Smooth muscle cell (in vitro differentiated cells): ENCODE data around the gene IL1RL2. TPM values are rescaled to one million over a fixed set of nuclear protein-coding genes. Genes with fewer than 3 reads are reported as not detected.

ENCODE experiments used
- DNase-seq: peaks from one replicate; lab custom pipeline; 2025; ENCODE audit not compliant: unreplicated experiment; lab: John Stamatoyannopoulos, UW
- H2AFZ ChIP-seq: fragments of 200-600 bp; sonication (generic); 2 replicates; pipeline ENCODE4 v1.6.0; 2016; ENCODE audit warnings: antibody characterized with exemption, low read depth, mild to moderate bottlenecking
- H3F3A ChIP-seq: fragments of 200-600 bp; sonication (generic); 2 replicates; pipeline ENCODE4 v1.6.0; 2017; ENCODE audit warnings: antibody characterized with exemption, low read depth
- H3K27ac ChIP-seq: fragments of 200-600 bp; sonication (generic); 2 replicates; pipeline ENCODE4 v1.5.1; 2016; ENCODE audit warnings: low read depth, mild to moderate bottlenecking
- H3K27me3 ChIP-seq: fragments of 200-600 bp; sonication (generic); 2 replicates; pipeline ENCODE4 v1.6.1; 2016; ENCODE audit warnings: low read depth, mild to moderate bottlenecking
- H3K36me3 ChIP-seq: fragments of 200-600 bp; sonication (generic); 2 replicates; pipeline ENCODE4 v1.5.1; 2016; ENCODE audit warnings: low read depth
- H3K4me1 ChIP-seq: fragments of 200-600 bp; sonication (generic); 2 replicates; pipeline ENCODE4 v1.5.1; 2016; ENCODE audit warnings: low read depth
- H3K4me2 ChIP-seq: fragments of 200-600 bp; sonication (generic); 2 replicates; pipeline ENCODE4 v1.6.0; 2016; ENCODE audit warnings: mild to moderate bottlenecking
- H3K4me3 ChIP-seq: fragments of 200-600 bp; sonication (generic); 2 replicates; pipeline ENCODE4 v1.5.1; 2016; ENCODE audit warnings: mild to moderate bottlenecking
- H3K79me2 ChIP-seq: fragments of 200-600 bp; sonication (generic); 2 replicates; pipeline ENCODE4 v1.6.0; 2016; ENCODE audit warnings: low read depth, mild to moderate bottlenecking
- H3K9ac ChIP-seq: fragments of 200-600 bp; sonication (generic); 2 replicates; pipeline ENCODE4 v1.6.0; 2016; ENCODE audit warnings: low read depth
- H3K9me3 ChIP-seq: fragments of 200-600 bp; sonication (generic); replicated peaks from 2 replicates; pipeline ENCODE4 v1.5.1; 2016; ENCODE audit warnings: low read depth
- H4K20me1 ChIP-seq: fragments of 200-600 bp; sonication (generic); 2 replicates; pipeline ENCODE4 v1.6.0; 2016; ENCODE audit warnings: low read depth
- WGBS: methylation state at CpG from one replicate; pipeline ENCODE4 v1.1.7; 2016; ENCODE audit warnings: low lambda C conversion rate; 5-methylcytosine and 5-hydroxymethylcytosine counted together
- polyA plus RNA-seq: library from polyadenylated mRNA; unstranded; fragments of >200 nt; fragmentation: Nextera tagmentation; extraction: Ambion mirVana; gene quantifications from 2 replicates; pipeline ENCODE4 v1.2.1, GENCODE V29; 2016
- total RNA-seq: library from RNA; depleted of rRNA; stranded (reverse); fragments of >200 nt; gene quantifications from 2 replicates; pipeline ENCODE4 v1.2.3, GENCODE V29; 2014
- TF ChIP-seq, protein P1 (sequence below): fragments of 200-600 bp; sonication (generic); IDR thresholded peaks from 2 replicates; pipeline ENCODE4 v1.5.1; 2017; ENCODE audit warnings: borderline replicate concordance, mild to moderate bottlenecking, antibody characterized with exemption; ENCODE audit not compliant: insufficient read depth, poor library complexity, severe bottlenecking

IL1RL2 gene
- total and polyA plus RNA-seq, 2 experiments from 2014 or later, result 0.10 to 0.13 TPM

DNA sequence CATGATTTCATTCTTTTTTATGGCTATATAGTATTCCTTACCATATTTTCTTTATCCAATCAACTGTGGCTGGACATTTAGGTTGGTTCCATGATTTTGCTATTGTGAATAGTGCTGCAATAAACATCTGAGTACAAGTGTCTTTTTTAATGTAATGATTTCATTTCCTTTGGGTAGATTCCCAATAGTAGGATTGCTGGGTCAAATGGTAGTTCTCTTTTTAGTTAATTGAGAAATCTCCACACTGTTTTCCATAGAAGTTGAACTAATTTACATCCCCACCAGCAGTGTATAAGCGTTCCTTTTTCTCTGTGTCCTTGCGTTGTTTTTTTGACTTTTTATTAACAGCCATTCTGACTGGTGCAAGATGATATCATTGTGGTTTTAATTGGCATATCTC, 65.4 kb downstream of the IL1RL2 start:
- H3F3A ChIP-seq, result peaks cover 7% of the 10 kb centered on the region
- no peak overlapping the region for H3K9ac ChIP-seq
- H3K9me3 ChIP-seq, result no peaks in the 10 kb centered on the region
- H3K4me1 ChIP-seq, result no peaks in the 10 kb centered on the region
- no peaks in the 10 kb centered on the region for H4K20me1 ChIP-seq
- no peak overlapping the region for H2AFZ ChIP-seq
- no peaks in the 10 kb centered on the region for H3K36me3 ChIP-seq
- H3K27ac ChIP-seq, result no peak overlapping the region
- 100% methylated on average over 2 of the region's 2 CpGs for WGBS
- TF ChIP-seq, protein P1, sequence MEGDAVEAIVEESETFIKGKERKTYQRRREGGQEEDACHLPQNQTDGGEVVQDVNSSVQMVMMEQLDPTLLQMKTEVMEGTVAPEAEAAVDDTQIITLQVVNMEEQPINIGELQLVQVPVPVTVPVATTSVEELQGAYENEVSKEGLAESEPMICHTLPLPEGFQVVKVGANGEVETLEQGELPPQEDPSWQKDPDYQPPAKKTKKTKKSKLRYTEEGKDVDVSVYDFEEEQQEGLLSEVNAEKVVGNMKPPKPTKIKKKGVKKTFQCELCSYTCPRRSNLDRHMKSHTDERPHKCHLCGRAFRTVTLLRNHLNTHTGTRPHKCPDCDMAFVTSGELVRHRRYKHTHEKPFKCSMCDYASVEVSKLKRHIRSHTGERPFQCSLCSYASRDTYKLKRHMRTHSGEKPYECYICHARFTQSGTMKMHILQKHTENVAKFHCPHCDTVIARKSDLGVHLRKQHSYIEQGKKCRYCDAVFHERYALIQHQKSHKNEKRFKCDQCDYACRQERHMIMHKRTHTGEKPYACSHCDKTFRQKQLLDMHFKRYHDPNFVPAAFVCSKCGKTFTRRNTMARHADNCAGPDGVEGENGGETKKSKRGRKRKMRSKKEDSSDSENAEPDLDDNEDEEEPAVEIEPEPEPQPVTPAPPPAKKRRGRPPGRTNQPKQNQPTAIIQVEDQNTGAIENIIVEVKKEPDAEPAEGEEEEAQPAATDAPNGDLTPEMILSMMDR, result no peak
- H3K27me3 ChIP-seq, result no peaks in the 10 kb centered on the region
- no peak for DNase-seq
- no peak overlapping the region for H3K4me2 ChIP-seq
- no peak overlapping the region for H3K4me3 ChIP-seq
- H3K79me2 ChIP-seq, result no peaks in the 10 kb centered on the region

DNA sequence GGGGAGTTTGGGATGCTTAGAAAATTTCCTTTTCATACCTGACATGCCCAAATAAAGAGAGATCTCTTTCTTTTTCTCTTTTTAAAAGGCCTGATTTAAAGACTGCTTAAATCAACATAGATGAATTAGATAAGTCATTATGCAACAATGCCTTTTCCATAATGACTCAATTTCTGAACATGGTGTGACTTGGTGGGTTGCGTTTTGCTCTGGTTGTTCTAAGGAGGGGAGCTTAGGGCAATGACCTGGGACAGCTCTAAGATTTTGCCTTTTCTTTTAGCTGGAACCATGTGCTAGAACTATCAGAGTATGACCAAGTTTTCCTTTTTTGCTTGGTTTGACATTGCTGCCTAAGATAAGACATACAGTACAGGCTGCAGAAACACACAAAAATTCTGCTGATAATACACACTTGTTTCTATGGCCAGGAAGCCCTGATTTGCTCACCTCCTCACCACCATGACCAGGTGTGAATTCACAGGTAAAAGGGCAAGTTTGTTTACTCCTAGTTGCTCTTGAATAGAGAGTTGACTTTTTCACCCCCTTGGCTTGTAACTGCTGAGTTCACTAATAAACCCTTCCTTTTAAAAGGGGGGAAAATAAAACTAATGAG, 66.4 kb downstream of the IL1RL2 start:
- no peak for DNase-seq
- no peak overlapping the region for H3K4me2 ChIP-seq
- 84% methylated on average over 1 of the region's 1 CpG for WGBS
- no peaks in the 10 kb centered on the region for H3K79me2 ChIP-seq
- no peak overlapping the region for H3K4me3 ChIP-seq
- no peaks in the 10 kb centered on the region for H3K9me3 ChIP-seq
- H3K4me1 ChIP-seq, result no peaks in the 10 kb centered on the region
- no peak overlapping the region for H2AFZ ChIP-seq
- no peaks in the 10 kb centered on the region for H3K36me3 ChIP-seq
- no peaks in the 10 kb centered on the region for H3K27me3 ChIP-seq
- no peaks in the 10 kb centered on the region for H4K20me1 ChIP-seq
- H3K27ac ChIP-seq, result no peak overlapping the region
- TF ChIP-seq, protein P1, result no peak
- no peak overlapping the region for H3K9ac ChIP-seq
- H3F3A ChIP-seq, result peaks cover 7% of the 10 kb centered on the region

DNA sequence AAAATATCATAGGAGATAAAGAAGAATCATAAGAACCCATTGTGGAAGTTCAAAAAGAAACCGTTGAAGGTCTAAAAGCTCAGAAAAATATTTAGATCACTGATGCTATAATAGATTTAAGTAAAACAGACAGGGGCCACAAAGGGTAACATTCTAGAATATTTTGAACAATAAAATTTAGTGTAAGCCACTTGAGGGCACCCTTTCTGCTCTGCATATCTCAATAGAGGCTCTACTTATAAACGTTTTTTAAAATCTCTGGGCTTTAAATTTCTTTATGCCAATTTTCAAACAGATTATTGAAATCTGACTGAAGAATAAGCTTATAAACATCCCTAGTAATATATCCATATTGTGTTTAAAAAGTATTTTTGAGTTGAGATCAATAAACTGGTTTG, 66.9 kb downstream of the IL1RL2 start:
- no peak overlapping the region for H3K9ac ChIP-seq
- H3K79me2 ChIP-seq, result no peaks in the 10 kb centered on the region
- DNase-seq, result no peak
- TF ChIP-seq, protein P1, result no peak
- H4K20me1 ChIP-seq, result no peaks in the 10 kb centered on the region
- H3K4me1 ChIP-seq, result no peaks in the 10 kb centered on the region
- H3K9me3 ChIP-seq, result no peaks in the 10 kb centered on the region
- no peak overlapping the region for H3K27ac ChIP-seq
- H3K4me2 ChIP-seq, result no peak overlapping the region
- no peaks in the 10 kb centered on the region for H3K36me3 ChIP-seq
- H3F3A ChIP-seq, result peaks cover 7% of the 10 kb centered on the region
- 75% methylated on average over 2 of the region's 2 CpGs for WGBS
- no peak overlapping the region for H2AFZ ChIP-seq
- no peak overlapping the region for H3K4me3 ChIP-seq
- no peaks in the 10 kb centered on the region for H3K27me3 ChIP-seq

DNA sequence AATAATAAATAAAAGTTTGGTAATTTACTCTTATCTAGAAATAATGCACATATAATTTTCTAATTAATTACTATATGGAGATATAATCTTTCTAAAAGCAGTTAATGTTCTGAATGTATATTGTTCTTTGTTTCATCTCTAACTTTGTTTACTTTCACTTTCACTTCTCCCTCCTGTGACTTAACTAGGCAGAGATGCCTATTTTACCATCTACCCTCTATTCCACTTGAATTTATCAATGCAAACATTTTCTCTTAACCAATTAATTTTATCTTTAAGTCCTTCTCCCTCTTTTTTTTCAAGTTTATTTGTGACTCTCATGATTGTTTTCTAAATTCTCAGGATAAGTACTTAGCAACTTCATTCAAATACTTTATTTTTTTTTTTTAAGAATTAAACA, 69.5 kb downstream of the IL1RL2 start:
- Histone ChIP-seq H3K4me3 (no peak overlapping the region), H3K79me2 (no peaks in the 10 kb centered on the region), H3K9ac (no peak overlapping the region), H2AFZ (no peak overlapping the region), H3K27ac (no peak overlapping the region), H3K27me3 (no peaks in the 10 kb centered on the region), H3K36me3 (no peaks in the 10 kb centered on the region), H4K20me1 (no peaks in the 10 kb centered on the region), H3K4me1 (no peaks in the 10 kb centered on the region), H3K4me2 (peak overlapping the region; percentile 41), H3K9me3 (no peaks in the 10 kb centered on the region), H3F3A (no peaks in the 10 kb centered on the region)
- no peak for DNase-seq
- TF ChIP-seq, protein P1, result no peak
